OCI-LY1 (cell line): ENCODE data around the gene ARHGAP6.

Source experiments
- EZH2 ChIP-seq: fragments of 200-600 bp; sonication (generic), shearing (Covaris generic); IDR thresholded peaks from 2 replicates; pipeline ENCODE4 v1.8.0; 2017; ENCODE audit warnings: borderline replicate concordance, mixed run types, mild to moderate bottlenecking, antibody characterized with exemption, low read length, moderate library complexity, mixed read lengths
- TF ChIP-seq, protein P1 (sequence below): fragments of 200-600 bp; sonication (generic), shearing (Covaris generic); IDR thresholded peaks from 2 replicates; pipeline ENCODE4 v1.5.1; 2017; ENCODE audit warnings: mild to moderate bottlenecking, antibody characterized with exemption, low read length, moderate library complexity, mixed read lengths

DNA sequence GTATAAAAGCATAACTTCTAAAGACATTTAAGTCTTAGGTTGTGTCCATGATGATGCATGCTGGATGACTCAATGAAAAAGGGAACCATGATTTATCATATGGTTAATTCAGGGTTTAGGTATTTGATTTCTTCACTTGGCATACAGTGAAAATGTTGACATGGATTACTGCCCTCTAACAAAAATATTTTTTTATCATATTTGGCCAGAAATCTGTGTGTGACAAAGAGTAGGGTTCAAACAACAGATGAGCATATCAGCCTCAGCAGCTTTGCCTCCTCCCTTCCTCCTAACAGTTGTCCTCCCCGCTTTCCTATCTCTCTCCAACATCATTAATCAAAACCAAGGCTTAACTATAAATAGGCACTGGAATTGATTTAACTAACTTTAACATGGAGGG lies 46.3 kb downstream of the ARHGAP6 start:
- TF ChIP-seq, protein P1, sequence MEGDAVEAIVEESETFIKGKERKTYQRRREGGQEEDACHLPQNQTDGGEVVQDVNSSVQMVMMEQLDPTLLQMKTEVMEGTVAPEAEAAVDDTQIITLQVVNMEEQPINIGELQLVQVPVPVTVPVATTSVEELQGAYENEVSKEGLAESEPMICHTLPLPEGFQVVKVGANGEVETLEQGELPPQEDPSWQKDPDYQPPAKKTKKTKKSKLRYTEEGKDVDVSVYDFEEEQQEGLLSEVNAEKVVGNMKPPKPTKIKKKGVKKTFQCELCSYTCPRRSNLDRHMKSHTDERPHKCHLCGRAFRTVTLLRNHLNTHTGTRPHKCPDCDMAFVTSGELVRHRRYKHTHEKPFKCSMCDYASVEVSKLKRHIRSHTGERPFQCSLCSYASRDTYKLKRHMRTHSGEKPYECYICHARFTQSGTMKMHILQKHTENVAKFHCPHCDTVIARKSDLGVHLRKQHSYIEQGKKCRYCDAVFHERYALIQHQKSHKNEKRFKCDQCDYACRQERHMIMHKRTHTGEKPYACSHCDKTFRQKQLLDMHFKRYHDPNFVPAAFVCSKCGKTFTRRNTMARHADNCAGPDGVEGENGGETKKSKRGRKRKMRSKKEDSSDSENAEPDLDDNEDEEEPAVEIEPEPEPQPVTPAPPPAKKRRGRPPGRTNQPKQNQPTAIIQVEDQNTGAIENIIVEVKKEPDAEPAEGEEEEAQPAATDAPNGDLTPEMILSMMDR, result no peak
- no peak for TF ChIP-seq EZH2
